Osteocyte (in vitro differentiated cells): ENCODE measurements around the gene C12orf56. TPM values are rescaled to one million over a fixed set of nuclear protein-coding genes. Genes with fewer than 3 reads are reported as not detected.

Source experiments
- DNase-seq: peaks from one replicate; pipeline ENCODE4 v3.0.0; 2021; ENCODE audit warnings: mixed read lengths; ENCODE audit not compliant: unreplicated experiment; ENCODE audit errors: extremely low spot score
- H3K27ac Mint-ChIP-seq: one replicate; pipeline ENCODE4 v1.8.0; 2021; ENCODE audit warnings: mild to moderate bottlenecking, mixed read lengths; ENCODE audit not compliant: unreplicated experiment
- H3K27me3 Mint-ChIP-seq: one replicate; pipeline ENCODE4 v1.8.0; 2021; ENCODE audit warnings: mixed read lengths; ENCODE audit not compliant: unreplicated experiment
- H3K36me3 Mint-ChIP-seq: one replicate; pipeline ENCODE4 v1.8.0; 2021; ENCODE audit warnings: mixed read lengths; ENCODE audit not compliant: unreplicated experiment
- H3K4me1 Mint-ChIP-seq: one replicate; pipeline ENCODE4 v1.8.0; 2021; ENCODE audit warnings: mixed read lengths; ENCODE audit not compliant: unreplicated experiment
- H3K4me3 Mint-ChIP-seq: one replicate; pipeline ENCODE4 v1.8.0; 2021; ENCODE audit warnings: mild to moderate bottlenecking, moderate library complexity, mixed read lengths; ENCODE audit not compliant: unreplicated experiment
- H3K9me3 Mint-ChIP-seq: one replicate; pipeline ENCODE4 v1.8.0; 2021; ENCODE audit warnings: mixed read lengths; ENCODE audit not compliant: unreplicated experiment
- total RNA-seq: library from RNA; stranded (reverse); gene quantifications from 2 replicates; pipeline ENCODE4 v1.2.1, GENCODE V29; 2021
- TF ChIP-seq, protein P1 (sequence below): fragments of 200-600 bp; sonication (generic); IDR thresholded peaks from 2 replicates; pipeline ENCODE4 v1.5.0; 2021; ENCODE audit warnings: antibody characterized with exemption, mild to moderate bottlenecking, moderate library complexity

The C12orf56 gene
- total RNA-seq, 1 donor from 2014 or later: 0.78 TPM

GRCh38 chr12:64286521-64286920 lies 104.0 kb downstream of the C12orf56 start:
- TF ChIP-seq, protein P1, sequence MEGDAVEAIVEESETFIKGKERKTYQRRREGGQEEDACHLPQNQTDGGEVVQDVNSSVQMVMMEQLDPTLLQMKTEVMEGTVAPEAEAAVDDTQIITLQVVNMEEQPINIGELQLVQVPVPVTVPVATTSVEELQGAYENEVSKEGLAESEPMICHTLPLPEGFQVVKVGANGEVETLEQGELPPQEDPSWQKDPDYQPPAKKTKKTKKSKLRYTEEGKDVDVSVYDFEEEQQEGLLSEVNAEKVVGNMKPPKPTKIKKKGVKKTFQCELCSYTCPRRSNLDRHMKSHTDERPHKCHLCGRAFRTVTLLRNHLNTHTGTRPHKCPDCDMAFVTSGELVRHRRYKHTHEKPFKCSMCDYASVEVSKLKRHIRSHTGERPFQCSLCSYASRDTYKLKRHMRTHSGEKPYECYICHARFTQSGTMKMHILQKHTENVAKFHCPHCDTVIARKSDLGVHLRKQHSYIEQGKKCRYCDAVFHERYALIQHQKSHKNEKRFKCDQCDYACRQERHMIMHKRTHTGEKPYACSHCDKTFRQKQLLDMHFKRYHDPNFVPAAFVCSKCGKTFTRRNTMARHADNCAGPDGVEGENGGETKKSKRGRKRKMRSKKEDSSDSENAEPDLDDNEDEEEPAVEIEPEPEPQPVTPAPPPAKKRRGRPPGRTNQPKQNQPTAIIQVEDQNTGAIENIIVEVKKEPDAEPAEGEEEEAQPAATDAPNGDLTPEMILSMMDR: no peak
- no peaks in the 10 kb centered on the region for H3K36me3 Mint-ChIP-seq
- H3K9me3 Mint-ChIP-seq: no peaks in the 10 kb centered on the region
- H3K27ac Mint-ChIP-seq: no peak overlapping the region
- H3K4me3 Mint-ChIP-seq: no peak overlapping the region
- H3K4me1 Mint-ChIP-seq: no peaks in the 10 kb centered on the region
- peaks cover 6% of the 10 kb centered on the region for H3K27me3 Mint-ChIP-seq
- no peak for DNase-seq

- H3K36me3 Mint-ChIP-seq: no peaks in the 10 kb centered on the region
- H3K27me3 Mint-ChIP-seq: peaks cover 10% of the 10 kb centered on the region
Measured at GRCh38 chr12:64284256-64284655, 106.3 kb downstream of the C12orf56 start.

GRCh38 chr12:64278421-64278820 lies 112.1 kb downstream of the C12orf56 start:
- H3K4me1 Mint-ChIP-seq: no peaks in the 10 kb centered on the region
- no peak for DNase-seq
- TF ChIP-seq, protein P1: no peak
- H3K9me3 Mint-ChIP-seq: peaks cover 4% of the 10 kb centered on the region
- H3K27me3 Mint-ChIP-seq: peaks cover 10% of the 10 kb centered on the region
- no peaks in the 10 kb centered on the region for H3K36me3 Mint-ChIP-seq
- no peak overlapping the region for H3K27ac Mint-ChIP-seq
- no peak overlapping the region for H3K4me3 Mint-ChIP-seq

More at GRCh38 chr12:64284256-64284655, 106.3 kb downstream of the C12orf56 start:
- H3K9me3 Mint-ChIP-seq: no peaks in the 10 kb centered on the region
- H3K27ac Mint-ChIP-seq: no peak overlapping the region
- no peak for DNase-seq
- TF ChIP-seq, protein P1: no peak
- H3K4me3 Mint-ChIP-seq: no peak overlapping the region
- no peaks in the 10 kb centered on the region for H3K4me1 Mint-ChIP-seq

DNA sequence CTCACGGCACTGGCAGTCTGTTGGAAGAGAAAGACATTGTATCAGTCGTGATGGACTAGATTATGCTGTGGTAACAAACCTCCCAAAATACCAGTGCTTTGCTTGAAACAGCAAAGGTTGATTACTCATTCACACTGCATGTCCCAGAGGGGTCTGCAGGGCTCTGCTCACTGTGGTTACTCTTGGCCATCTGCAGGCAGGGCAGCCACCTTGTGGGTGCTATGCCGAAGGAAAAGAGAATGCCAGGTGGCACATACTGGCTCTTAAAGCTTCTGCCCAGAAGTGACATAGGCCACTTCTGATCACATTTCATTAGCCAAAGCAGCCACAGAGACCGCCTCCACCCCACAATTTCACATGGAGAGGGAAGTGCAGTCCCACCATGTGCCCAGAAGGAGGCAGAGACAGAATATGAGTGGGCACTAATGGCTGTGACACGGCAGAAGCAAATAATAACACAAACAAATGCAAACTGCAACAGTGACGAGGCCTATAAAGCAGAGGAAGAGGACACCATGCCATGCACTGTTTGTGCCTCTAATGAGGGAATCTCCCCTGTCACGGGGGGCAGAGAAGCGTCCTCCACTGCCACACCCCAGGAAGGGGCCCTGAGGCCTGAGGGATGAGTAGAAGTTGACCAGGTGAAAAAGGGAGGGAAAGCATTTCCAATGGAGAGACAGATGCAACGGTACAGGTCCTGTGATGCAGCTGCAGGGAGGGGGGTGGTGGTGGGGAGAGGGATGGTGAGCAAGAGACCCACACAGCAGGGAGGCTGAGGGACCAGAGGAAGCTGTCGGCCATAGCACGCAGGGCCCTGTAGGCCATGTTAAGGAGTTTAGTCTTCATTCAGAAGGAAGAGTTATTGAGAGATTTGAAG lies 116.8 kb downstream of the C12orf56 start:
- TF ChIP-seq, protein P1: peak; percentile 34
- peaks cover 4% of the 10 kb centered on the region for H3K9me3 Mint-ChIP-seq
- no peaks in the 10 kb centered on the region for H3K4me1 Mint-ChIP-seq
- no peak overlapping the region for H3K27ac Mint-ChIP-seq
- no peak overlapping the region for H3K4me3 Mint-ChIP-seq
- no peaks in the 10 kb centered on the region for H3K36me3 Mint-ChIP-seq
- H3K27me3 Mint-ChIP-seq: peaks cover 5% of the 10 kb centered on the region
- DNase-seq: no peak

- Mint-ChIP-seq H3K27ac (no peak overlapping the region), H3K36me3 (no peaks in the 10 kb centered on the region), H3K27me3 (peaks cover 4% of the 10 kb centered on the region), H3K4me3 (no peak overlapping the region), H3K9me3 (no peaks in the 10 kb centered on the region), H3K4me1 (no peaks in the 10 kb centered on the region)
- no peak for DNase-seq
- TF ChIP-seq, protein P1: no peak
Measured at GRCh38 chr12:64270411-64270810, 120.1 kb downstream of the C12orf56 start.
